Thoracic aorta (tissue), 2 donors: ENCODE results near the gene PADI6. TPM values are rescaled to one million over a fixed set of nuclear protein-coding genes. Genes with fewer than 3 reads are reported as not detected.

Experiments used
- ATAC-seq: fragments of 150-250 bp; one replicate; pipeline ENCODE4 v1.8.0; 2017; ENCODE audit warnings: low read depth; ENCODE audit not compliant: insufficient number of reproducible peaks, low FRiP score
- DNase-seq: peaks from one replicate; pipeline ENCODE4 v3.0.0-alpha.2; 2020; ENCODE audit warnings: low spot score
- H3K27ac ChIP-seq, 2 donors: fragments of 200-600 bp; sonication (generic); 1 replicate in 1 of 2; 2 replicates in 1 of 2; pipeline ENCODE4 v1.5.1; 2016; ENCODE audit warnings: mild to moderate bottlenecking in 2 of 2, moderate library complexity in 2 of 2
- H3K27me3 ChIP-seq: fragments of 200-600 bp; sonication (generic); replicated peaks from 2 replicates; pipeline ENCODE4 v1.6.0; 2016; ENCODE audit warnings: mild to moderate bottlenecking; ENCODE audit not compliant: insufficient read depth
- H3K36me3 ChIP-seq: fragments of 200-600 bp; sonication (generic); one replicate; pipeline ENCODE4 v1.5.1; 2016
- H3K4me1 ChIP-seq, 2 donors: fragments of 200-600 bp; sonication (generic); 1 replicate in 1 of 2; 2 replicates in 1 of 2; pipeline versions ENCODE4 v1.5.1 to v1.6.0; 2016; ENCODE audit warnings: low read depth in 2 of 2, mild to moderate bottlenecking in 1 of 2; ENCODE audit not compliant: control insufficient read depth in 1 of 2
- H3K4me3 ChIP-seq: fragments of 200-600 bp; sonication (generic); 2 replicates; pipeline ENCODE4 v1.5.1; 2016; ENCODE audit warnings: mild to moderate bottlenecking
- H3K9me3 ChIP-seq: fragments of 200-600 bp; sonication (generic); 2 replicates; pipeline ENCODE4 v1.5.1; 2016
- total RNA-seq, 2 donors: library from RNA; depleted of rRNA; stranded (reverse); fragments of >200 nt; gene quantifications; one replicate each; pipeline versions ENCODE4 v1.1.0 to v1.2.3, GENCODE V29; 2016
- TF ChIP-seq, protein P1 (sequence below): fragments of 200-600 bp; sonication (generic); IDR thresholded peaks from one replicate; pipeline ENCODE4 v1.5.1; 2019; ENCODE audit warnings: antibody characterized with exemption

Gene PADI6
- total RNA-seq, 2 donors from 2014 or later: not detected

- no peaks in the 10 kb centered on the region for H3K4me1 ChIP-seq
- ATAC-seq: no peak
- no peaks in the 10 kb centered on the region for H3K36me3 ChIP-seq
- no peak overlapping the region for H3K4me3 ChIP-seq
- no peak for DNase-seq
- no peak overlapping the region for H3K27ac ChIP-seq
- no peaks in the 10 kb centered on the region for H3K27me3 ChIP-seq
- TF ChIP-seq, protein P1, sequence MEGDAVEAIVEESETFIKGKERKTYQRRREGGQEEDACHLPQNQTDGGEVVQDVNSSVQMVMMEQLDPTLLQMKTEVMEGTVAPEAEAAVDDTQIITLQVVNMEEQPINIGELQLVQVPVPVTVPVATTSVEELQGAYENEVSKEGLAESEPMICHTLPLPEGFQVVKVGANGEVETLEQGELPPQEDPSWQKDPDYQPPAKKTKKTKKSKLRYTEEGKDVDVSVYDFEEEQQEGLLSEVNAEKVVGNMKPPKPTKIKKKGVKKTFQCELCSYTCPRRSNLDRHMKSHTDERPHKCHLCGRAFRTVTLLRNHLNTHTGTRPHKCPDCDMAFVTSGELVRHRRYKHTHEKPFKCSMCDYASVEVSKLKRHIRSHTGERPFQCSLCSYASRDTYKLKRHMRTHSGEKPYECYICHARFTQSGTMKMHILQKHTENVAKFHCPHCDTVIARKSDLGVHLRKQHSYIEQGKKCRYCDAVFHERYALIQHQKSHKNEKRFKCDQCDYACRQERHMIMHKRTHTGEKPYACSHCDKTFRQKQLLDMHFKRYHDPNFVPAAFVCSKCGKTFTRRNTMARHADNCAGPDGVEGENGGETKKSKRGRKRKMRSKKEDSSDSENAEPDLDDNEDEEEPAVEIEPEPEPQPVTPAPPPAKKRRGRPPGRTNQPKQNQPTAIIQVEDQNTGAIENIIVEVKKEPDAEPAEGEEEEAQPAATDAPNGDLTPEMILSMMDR: no peak
- no peaks in the 10 kb centered on the region for H3K9me3 ChIP-seq
Measured at GRCh38 chr1:17346046-17346789, 25.8 kb upstream of the PADI6 start.

DNA sequence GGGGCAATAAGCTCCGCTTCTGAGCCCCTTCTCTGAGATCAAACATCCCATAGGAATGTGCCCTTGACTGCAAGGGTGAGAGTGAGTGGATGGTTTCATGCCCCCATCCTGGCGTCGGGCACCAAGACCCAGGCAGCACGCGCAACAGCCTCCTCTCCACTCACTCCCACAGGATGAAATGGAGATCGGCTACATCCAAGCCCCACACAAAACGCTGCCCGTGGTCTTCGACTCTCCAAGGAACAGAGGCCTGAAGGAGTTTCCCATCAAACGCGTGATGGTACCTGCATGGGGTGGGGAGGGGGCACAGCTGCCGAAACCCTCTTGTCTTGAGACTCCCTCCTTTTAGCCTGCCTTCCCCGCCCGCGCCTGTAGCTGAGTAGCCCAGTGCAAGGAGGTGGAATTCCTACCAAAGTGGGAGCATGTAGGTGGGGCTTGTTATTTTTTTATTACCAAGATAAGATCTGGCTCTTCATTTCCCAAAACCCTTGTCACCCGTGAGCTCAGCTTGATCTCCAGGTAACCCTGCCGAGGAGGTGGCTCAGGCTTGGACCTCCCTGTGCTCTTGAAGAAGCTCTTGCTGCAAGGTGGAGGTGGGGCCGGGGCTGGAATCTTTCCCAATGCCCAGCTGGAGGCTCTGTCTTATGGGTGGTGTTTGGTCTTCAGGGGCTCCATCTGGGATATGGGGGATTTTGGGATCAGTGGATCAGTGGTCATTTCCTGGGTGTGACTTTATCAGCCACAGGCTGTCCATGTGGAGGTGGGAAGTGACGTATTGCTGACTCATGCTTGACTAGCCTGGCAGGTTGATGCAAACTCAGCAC is 24.0 kb upstream of the PADI6 start:
- H3K4me3 ChIP-seq: no peak overlapping the region
- no peak for ATAC-seq
- no peaks in the 10 kb centered on the region for H3K36me3 ChIP-seq
- no peaks in the 10 kb centered on the region for H3K9me3 ChIP-seq
- no peak for DNase-seq
- TF ChIP-seq, protein P1: no peak
- H3K27me3 ChIP-seq: no peaks in the 10 kb centered on the region
- H3K27ac ChIP-seq: no peak overlapping the region
- H3K4me1 ChIP-seq: no peaks in the 10 kb centered on the region

GRCh38 chr1:17348593-17349234 is 23.3 kb upstream of the PADI6 start:
- no peak for ATAC-seq

DNA sequence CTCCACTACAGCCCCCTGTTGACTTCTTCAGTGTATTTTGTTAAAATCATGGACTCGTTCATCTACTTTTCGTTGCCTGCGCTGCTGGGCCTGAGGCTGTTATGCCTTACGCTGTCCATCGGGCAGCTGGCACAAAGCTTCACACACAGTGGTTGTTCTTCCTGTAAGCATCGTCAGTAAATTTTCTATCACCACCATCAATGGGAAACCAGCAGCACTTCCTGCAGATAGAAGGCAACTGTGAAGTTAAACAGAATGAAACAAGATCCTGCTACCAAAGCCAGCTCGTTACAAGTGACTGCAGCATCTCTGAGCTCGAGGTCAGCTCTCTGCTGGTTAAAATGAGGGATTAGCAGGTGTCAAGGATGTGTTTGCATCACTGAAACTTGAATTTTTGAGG is 21.9 kb upstream of the PADI6 start:
- Histone ChIP-seq H3K27ac (no peak overlapping the region), H3K36me3 (no peaks in the 10 kb centered on the region), H3K4me1 (no peaks in the 10 kb centered on the region), H3K4me3 (no peak overlapping the region), H3K9me3 (no peaks in the 10 kb centered on the region), H3K27me3 (no peaks in the 10 kb centered on the region)
- TF ChIP-seq, protein P1: no peak
- DNase-seq: no peak
- ATAC-seq: no peak

More at GRCh38 chr1:17348593-17349234, 23.3 kb upstream of the PADI6 start:
- H3K4me1 ChIP-seq: no peaks in the 10 kb centered on the region
- H3K27ac ChIP-seq: no peak overlapping the region
- no peak overlapping the region for H3K4me3 ChIP-seq
- H3K27me3 ChIP-seq: no peaks in the 10 kb centered on the region
- DNase-seq: no peak
- no peaks in the 10 kb centered on the region for H3K9me3 ChIP-seq
- TF ChIP-seq, protein P1: no peak
- no peaks in the 10 kb centered on the region for H3K36me3 ChIP-seq

DNA sequence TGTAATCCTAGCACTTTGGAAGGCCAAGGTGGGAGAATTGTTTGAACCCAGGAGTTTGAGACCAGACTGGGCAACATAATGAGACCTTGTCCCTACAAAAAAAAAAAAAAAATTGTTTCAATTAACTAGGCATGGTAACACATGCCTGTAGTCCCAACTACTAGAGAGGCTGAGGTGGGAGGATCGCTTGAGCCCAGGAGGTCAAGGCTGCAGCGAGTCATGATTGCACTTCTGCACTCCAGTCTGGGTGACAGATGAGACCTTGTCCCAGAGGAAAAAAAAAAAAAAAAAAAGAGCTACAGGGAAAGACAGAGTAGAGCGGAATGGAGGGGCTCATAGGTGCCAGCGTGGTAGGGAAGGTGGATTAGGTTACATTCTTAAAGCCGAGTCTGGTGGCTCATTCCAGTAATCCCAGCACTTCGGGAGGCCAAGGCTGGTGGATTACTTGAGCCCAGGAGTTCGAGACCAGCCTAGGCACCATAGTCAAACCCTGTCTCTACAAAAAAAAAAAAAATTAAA is 21.0 kb upstream of the PADI6 start:
- ATAC-seq (no peak), DNase-seq (no peak)
- Histone ChIP-seq H3K36me3 (no peaks in the 10 kb centered on the region), H3K4me3 (no peak overlapping the region), H3K27ac (no peak overlapping the region), H3K4me1 (no peaks in the 10 kb centered on the region), H3K9me3 (no peaks in the 10 kb centered on the region), H3K27me3 (no peaks in the 10 kb centered on the region)
- TF ChIP-seq, protein P1: no peak
